GM21717 (cell line): ENCODE data around the gene DNAH17.

Source experiments
- ATAC-seq: cut with Tn5 transposase; IDR thresholded peaks from one replicate; pipeline ENCODE4 v1.9.1; 2021; ENCODE audit warnings: mild to moderate bottlenecking, moderate library complexity; ENCODE audit not compliant: unreplicated experiment

The DNAH17 gene

GRCh38 chr17:78550464-78550863, 26.7 kb downstream of the DNAH17 start:
- ATAC-seq: no peak

- ATAC-seq: no peak
Measured at GRCh38 chr17:78548725-78549124, 28.5 kb downstream of the DNAH17 start.

- no peak for ATAC-seq
Measured at GRCh38 chr17:78547035-78547434, 30.2 kb downstream of the DNAH17 start.

GRCh38 chr17:78546476-78546875, 30.7 kb downstream of the DNAH17 start:
- ATAC-seq: no peak

GRCh38 chr17:78544881-78545755, 32.1 kb downstream of the DNAH17 start:
- ATAC-seq: no peak

GRCh38 chr17:78541488-78542206, 35.5 kb downstream of the DNAH17 start:
- no peak for ATAC-seq

GRCh38 chr17:78539781-78540180, 37.4 kb downstream of the DNAH17 start:
- no peak for ATAC-seq

- ATAC-seq: no peak
Measured at GRCh38 chr17:78538033-78538776, 39.0 kb downstream of the DNAH17 start.

GRCh38 chr17:78537217-78537860, 39.9 kb downstream of the DNAH17 start:
- ATAC-seq: no peak

GRCh38 chr17:78535273-78536197, 41.7 kb downstream of the DNAH17 start:
- ATAC-seq: no peak

- ATAC-seq: no peak
Measured at GRCh38 chr17:78534492-78535272, 42.5 kb downstream of the DNAH17 start.

- ATAC-seq: no peak
Measured at GRCh38 chr17:78532922-78533640, 44.1 kb downstream of the DNAH17 start.

- ATAC-seq: no peak
Measured at GRCh38 chr17:78532311-78532710, 44.9 kb downstream of the DNAH17 start.

- no peak for ATAC-seq
Measured at GRCh38 chr17:78530675-78531074, 46.5 kb downstream of the DNAH17 start.

- no peak for ATAC-seq
Measured at GRCh38 chr17:78529871-78530670, 47.1 kb downstream of the DNAH17 start.

GRCh38 chr17:78529251-78529650, 47.9 kb downstream of the DNAH17 start:
- no peak for ATAC-seq

GRCh38 chr17:78528541-78528940, 48.7 kb downstream of the DNAH17 start:
- ATAC-seq: no peak

GRCh38 chr17:78527345-78527744, 49.9 kb downstream of the DNAH17 start:
- no peak for ATAC-seq
